GM12801 (cell line): ENCODE data around the gene RNU7-1.

ENCODE experiments used
- CTCF ChIP-seq: IDR thresholded peaks from one replicate; pipeline ENCODE4 v1.5.1; 2011; ENCODE audit warnings: control low read depth; ENCODE audit not compliant: insufficient read length; ENCODE audit errors: extremely low read depth

Gene RNU7-1

GRCh38 chr12:6959058-6959804, 15.6 kb downstream of the RNU7-1 start:
- no peak for TF ChIP-seq CTCF

- TF ChIP-seq CTCF = no peak
These were observed 16.4 kb downstream of the RNU7-1 start for GRCh38 chr12:6959805-6960592.

GRCh38 chr12:6960593-6961277, 17.1 kb downstream of the RNU7-1 start:
- no peak for TF ChIP-seq CTCF

- no peak for TF ChIP-seq CTCF
These were observed 17.7 kb downstream of the RNU7-1 start for GRCh38 chr12:6961278-6961694.

GRCh38 chr12:6961695-6962284, 18.2 kb downstream of the RNU7-1 start:
- no peak for TF ChIP-seq CTCF

- no peak for TF ChIP-seq CTCF
These were observed 18.8 kb downstream of the RNU7-1 start for GRCh38 chr12:6962285-6963015.
